Stimulated activated CD8-positive, alpha-beta memory T cell treated with anti-CD3 and anti-CD28 coated beads, Interleukin-15, amount 100 ng/mL, for 48 hours (primary cell): ENCODE data around the gene GPRC5A.
"Not testable (repeated sequence)": the region's sequence is repeated elsewhere in the genome, so short reads cannot be mapped to it uniquely, and the experiment has no call there.

ENCODE experiments used
- DNase-seq, 2 donors: peaks; one replicate each; pipeline ENCODE4 v3.0.0-alpha.2; 2020; ENCODE audit warnings: low read depth in 2 of 2

The GPRC5A gene

GRCh38 chr12:12891080-12891880 is at the start of gene GPRC5A:
Gene GPRC5A, plus strand, starts transcription at chr12:12891562. Its CDS starts 16,688 bp downstream, at chr12:12908250.
- no peak for DNase-seq

- DNase-seq = no peak
Observed at GRCh38 chr12:12845794-12846243, 45.5 kb upstream of the GPRC5A start.

GRCh38 chr12:12846780-12847179 is 44.6 kb upstream of the GPRC5A start:
- DNase-seq = not testable (repeated sequence)

GRCh38 chr12:12853435-12853834 is 37.9 kb upstream of the GPRC5A start:
- DNase-seq = no peak

GRCh38 chr12:12859690-12860089 is 31.7 kb upstream of the GPRC5A start:
- DNase-seq = no peak

GRCh38 chr12:12864243-12864642 is 27.1 kb upstream of the GPRC5A start:
- no peak for DNase-seq

- DNase-seq = no peak
Observed at GRCh38 chr12:12868477-12869235, 22.7 kb upstream of the GPRC5A start.

GRCh38 chr12:12870465-12870864 is 20.9 kb upstream of the GPRC5A start:
- DNase-seq = no peak

- DNase-seq = no peak
Observed at GRCh38 chr12:12871587-12872138, 19.7 kb upstream of the GPRC5A start.

GRCh38 chr12:12872139-12872933 is 19.0 kb upstream of the GPRC5A start:
- no peak for DNase-seq

GRCh38 chr12:12872934-12873275 is 18.5 kb upstream of the GPRC5A start:
- DNase-seq = no peak

- no peak for DNase-seq
Observed at GRCh38 chr12:12874029-12874428, 17.3 kb upstream of the GPRC5A start.

GRCh38 chr12:12875301-12875700 is 16.1 kb upstream of the GPRC5A start:
- DNase-seq = not testable (repeated sequence)

- no peak for DNase-seq
Observed at GRCh38 chr12:12877153-12877768, 14.1 kb upstream of the GPRC5A start.

GRCh38 chr12:12877781-12878455 is 13.4 kb upstream of the GPRC5A start:
- no peak for DNase-seq

GRCh38 chr12:12880537-12880936 is 10.8 kb upstream of the GPRC5A start:
- DNase-seq = no peak

- no peak for DNase-seq
Observed at GRCh38 chr12:12881151-12881909, 10.0 kb upstream of the GPRC5A start.

GRCh38 chr12:12882288-12882687 is 9.1 kb upstream of the GPRC5A start:
- no peak for DNase-seq

GRCh38 chr12:12883369-12884001 is 7.9 kb upstream of the GPRC5A start:
- DNase-seq = no peak
